GM21528 (cell line): ENCODE measurements around the gene GCNT2.
"Not testable (repeated sequence)": the region's sequence is repeated elsewhere in the genome, so short reads cannot be mapped to it uniquely, and the experiment has no call there.

ENCODE experiments used
- ATAC-seq: cut with Tn5 transposase; IDR thresholded peaks from one replicate; pipeline ENCODE4 v1.9.1; 2021; ENCODE audit warnings: mild to moderate bottlenecking, moderate library complexity; ENCODE audit not compliant: unreplicated experiment, low FRiP score

Gene GCNT2

DNA sequence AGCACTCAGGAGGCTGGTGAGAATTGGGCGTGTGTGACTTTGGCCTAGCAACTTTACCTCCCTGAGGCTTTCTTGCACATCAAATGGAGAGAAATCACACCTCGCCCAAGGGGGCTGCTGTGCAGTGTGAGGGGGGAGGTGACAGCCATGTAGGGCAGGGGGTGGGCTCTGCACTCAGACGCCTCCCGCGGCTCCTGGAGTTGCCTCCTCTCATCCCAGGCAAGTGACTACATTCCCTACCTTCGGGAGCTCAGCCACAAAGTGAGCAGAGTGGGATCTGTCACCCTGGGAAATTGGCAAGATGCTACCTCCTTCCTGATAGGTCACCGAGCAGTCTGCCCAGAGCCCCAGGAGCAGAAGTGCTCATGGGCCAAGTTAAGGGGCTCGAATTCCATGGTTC is 56.0 kb downstream of the GCNT2 start:
- no peak for ATAC-seq

DNA sequence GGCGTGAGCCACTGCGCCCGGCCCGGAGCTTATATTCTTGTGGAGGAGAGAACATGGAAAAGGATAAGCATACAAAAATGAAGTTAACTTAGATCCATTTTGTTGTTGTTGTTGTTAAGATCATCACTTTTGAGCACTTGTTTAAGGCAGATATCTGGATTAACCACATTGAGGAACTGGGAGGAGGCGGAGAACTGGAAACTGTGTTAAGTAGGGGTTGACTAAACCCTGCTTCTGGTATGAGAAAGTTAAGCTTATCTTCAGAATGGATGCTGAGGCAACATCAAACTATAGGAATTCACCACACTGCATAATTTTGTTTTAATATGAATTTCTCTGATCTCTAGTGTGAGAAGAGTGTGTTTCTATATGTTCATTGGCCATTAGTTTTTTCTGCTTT is 57.6 kb downstream of the GCNT2 start:
- no peak for ATAC-seq

GRCh38 chr6:10579803-10580202 is 58.7 kb downstream of the GCNT2 start:
- ATAC-seq, result no peak

DNA sequence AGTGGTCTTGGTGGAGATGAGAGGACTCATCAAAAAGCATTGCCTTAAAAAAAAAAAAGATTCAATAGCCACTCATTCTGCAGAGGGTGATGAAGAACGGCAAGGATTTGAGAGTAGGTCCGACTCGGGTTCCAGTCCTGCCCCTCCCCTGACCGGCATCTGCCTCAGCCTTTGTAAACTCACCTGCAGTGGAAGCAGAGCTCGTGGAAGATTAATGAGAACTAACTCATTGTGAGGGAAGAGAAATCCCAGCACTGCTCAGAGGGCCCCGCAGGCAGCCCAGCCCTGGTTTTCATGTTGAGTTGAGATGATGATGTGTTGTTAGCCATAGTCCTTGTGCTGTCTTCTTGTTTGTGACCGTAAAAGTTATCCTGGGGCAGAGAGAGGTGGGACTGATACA is 59.4 kb downstream of the GCNT2 start:
- ATAC-seq, result no peak

- not testable (repeated sequence) for ATAC-seq
These were observed 60.3 kb downstream of the GCNT2 start for GRCh38 chr6:10581402-10581801.

- no peak for ATAC-seq
These were observed 61.8 kb downstream of the GCNT2 start for GRCh38 chr6:10582774-10583508.

DNA sequence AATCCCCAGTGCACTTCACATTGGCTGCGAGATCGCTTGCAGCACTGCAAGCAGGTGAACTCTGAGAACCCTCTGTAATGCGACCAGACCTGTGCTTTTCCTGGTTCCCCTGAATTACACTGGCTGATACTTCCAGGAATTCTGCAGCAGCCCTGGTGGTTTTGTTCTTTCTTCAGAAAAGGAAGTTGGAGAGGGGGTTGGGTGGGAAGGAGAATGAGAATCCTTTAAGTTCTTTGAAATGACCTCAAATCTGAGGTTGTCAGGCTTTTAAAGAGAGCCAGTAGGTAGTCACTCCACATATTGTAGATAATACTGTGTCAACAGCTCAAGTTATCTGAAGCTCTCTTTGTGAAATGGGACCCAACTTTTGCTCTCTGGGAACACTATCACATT is 62.4 kb downstream of the GCNT2 start:
- ATAC-seq, result no peak

DNA sequence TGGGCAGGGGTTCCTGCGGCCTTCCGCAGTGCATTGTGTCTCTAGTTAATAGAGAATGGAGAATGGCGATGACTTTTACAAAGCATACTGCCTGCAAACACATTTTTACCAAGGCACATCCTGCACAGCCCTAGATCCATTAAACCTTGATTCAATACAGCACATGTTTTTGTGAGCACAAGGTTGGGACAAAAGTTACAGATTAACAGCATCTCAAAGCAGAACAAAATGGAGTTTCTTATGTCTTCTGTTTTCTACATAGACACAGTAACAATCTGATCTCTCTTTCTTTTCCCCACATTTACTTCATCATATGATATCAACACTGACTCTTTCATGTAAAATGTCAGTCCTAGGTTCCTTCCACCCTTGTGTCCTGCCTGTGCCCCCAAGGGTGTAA is 63.5 kb downstream of the GCNT2 start:
- ATAC-seq, result no peak

DNA sequence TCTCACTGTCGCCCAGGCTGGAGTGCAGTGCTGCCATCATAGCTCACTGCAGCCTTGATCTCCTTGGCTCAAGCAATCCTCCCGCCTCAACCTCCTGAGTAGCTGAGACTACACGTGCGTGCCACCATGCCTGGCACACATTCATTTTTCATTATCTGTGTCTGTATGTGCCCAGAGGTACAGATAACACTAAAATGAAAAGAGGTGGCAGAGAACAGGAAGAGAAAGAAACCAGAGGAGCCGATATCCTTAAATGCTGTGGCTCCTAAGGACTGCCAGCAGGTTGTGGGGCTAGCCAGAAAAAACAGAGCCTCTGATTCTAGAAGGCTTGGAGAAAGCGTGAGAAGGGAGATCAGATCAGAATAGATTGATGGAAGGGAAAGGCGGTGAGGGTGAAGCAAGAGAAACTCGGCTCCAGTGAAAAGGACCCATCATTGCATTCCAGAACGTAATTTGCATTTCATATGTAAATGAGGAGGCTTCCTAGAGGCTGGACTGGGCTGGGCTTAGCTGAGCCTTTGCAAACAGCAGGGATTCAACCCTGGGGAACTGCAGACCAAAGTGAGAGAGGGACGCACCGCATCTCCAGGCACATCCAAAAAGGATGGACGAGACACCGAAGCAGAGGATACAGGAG is 64.2 kb downstream of the GCNT2 start:
- no peak for ATAC-seq

GRCh38 chr6:10586302-10586701 is 65.2 kb downstream of the GCNT2 start:
- ATAC-seq, result no peak

GRCh38 chr6:10587656-10588406 is 66.7 kb downstream of the GCNT2 start:
- ATAC-seq, result no peak

DNA sequence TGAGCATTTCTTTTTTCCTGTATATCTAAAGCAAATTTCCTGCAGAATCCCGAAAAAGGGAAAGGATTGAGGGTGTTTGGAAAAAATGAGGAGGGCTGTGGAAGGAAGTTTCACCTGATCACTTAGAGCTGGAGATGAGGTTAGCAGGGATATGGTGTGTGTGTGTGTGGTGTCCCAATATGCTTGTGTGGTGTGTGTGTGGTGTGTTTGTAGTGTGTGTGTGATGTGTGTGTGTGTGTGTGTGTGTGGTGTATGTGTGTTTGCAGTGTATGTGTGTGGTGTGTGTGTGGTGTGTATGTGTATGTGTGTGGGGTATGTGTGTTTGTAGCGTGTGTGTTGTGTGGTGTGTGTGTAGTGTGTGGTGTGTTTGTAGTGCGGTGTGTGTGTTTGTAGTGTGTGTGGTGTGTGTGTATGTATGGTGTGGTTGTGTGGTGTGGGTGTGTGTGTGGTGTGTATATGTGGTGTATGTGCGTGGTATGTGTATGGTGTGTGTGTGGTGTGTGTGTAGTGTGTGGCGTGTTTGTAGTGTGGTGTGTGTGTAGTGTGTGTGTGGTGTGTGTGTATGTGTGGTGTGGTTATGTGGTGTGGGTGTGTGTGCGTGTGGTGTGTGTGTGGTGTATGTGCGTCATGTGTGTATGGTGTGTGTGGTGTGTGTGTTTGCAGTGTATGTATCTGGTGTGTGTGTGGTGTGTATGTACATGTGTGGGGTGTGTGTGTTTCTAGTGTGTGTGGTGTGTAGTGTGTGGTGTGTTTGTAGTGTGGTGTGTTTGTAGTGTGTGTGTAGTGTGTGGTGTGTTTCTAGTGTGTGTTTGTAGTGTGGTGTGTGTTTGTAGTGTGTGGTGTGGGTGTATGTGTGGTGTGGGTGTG is 67.6 kb downstream of the GCNT2 start:
- no peak for ATAC-seq

DNA sequence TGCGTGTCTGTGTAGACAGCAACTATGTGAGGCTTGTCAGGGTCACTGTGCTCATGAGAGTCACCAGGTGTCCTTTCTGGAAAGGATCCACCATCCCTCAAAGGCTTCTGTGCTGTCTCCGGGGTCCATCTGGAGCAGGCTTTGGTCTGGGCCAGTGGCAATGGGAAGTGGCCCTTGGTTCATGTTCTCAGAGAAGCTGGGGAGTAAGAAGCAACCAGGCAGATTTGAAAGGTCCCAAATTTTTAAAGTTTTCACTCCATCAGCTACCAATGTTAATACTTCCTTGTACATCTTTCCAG is 68.2 kb downstream of the GCNT2 start:
- no peak for ATAC-seq

GRCh38 chr6:10589983-10590382 is 68.8 kb downstream of the GCNT2 start:
- no peak for ATAC-seq

DNA sequence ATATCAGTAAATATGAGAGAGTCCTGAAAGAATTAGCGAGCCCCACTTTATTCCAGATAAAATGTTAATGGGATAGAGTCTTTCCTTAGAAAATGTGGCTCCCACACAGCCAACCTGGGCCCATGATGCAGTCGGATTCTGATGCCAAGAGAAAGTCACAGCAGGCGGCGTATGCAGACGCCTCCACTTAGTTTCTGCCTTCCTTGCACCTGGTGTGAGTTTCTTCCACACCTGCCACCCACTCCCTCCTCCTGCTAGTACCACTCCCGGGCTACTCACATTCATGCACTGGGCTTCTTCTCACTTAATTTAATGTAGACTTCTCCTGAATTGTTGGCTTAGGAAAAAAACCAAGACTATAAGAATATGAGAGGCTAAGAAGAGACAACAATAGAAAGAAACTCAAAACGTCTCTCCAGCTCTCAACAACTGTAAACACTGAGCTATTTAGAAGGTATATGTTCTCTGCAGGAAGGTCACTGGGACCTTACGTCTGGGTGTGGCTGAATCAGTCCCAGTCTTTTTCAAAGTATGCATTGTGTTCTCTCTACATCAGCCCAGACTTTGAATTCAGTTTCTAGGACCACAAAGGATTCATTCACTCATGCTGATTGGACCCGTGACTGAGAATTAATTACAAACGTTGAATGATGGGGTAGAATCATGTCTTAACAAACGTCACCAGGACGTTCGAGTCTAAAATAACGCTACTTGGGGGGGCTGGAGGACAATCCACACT is 70.4 kb downstream of the GCNT2 start:
- no peak for ATAC-seq

GRCh38 chr6:10595731-10596664 is 74.8 kb downstream of the GCNT2 start:
- peak; percentile 59 for ATAC-seq

GRCh38 chr6:10597499-10598001 is 76.4 kb downstream of the GCNT2 start:
- no peak for ATAC-seq

GRCh38 chr6:10598084-10598960 is 77.2 kb downstream of the GCNT2 start:
- no peak for ATAC-seq
